Measurements from ENCODE around the gene FMOD.

DNA sequence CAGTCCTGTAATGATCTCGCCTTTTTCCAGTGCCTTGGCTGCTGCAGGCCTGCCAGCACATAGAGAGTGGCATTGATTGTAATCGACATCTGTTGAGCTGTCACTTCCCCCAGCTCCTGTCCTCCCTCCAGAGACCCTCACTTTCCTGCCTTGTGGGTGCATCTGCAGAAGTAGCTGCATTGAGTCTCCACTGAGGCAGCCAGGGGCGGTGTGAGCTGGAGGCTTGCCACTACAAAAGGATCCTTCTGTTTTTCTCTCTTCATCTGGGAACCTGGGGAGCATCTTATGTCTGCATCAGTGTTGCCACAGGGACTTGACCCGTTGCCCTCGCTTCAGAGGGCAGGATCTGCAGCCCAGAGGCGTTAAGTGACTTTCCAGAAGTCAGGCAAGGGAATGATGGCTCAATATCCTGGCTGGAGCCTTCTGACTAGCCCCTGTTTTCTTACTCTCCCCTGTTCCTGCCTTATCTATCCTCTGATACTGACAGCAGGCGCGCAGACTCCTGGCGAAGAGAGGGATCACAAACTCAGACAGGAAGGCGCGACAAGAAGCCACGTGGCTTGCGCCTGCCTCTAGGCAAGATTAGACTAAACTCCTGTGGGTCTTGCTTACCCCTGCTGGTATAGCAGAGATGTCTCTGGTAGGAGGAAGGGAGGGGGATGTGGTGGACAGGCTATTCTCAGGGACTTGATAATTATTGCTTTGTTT, 13.3 kb upstream of the FMOD start:
- TF ChIP-seq, protein P1, sequence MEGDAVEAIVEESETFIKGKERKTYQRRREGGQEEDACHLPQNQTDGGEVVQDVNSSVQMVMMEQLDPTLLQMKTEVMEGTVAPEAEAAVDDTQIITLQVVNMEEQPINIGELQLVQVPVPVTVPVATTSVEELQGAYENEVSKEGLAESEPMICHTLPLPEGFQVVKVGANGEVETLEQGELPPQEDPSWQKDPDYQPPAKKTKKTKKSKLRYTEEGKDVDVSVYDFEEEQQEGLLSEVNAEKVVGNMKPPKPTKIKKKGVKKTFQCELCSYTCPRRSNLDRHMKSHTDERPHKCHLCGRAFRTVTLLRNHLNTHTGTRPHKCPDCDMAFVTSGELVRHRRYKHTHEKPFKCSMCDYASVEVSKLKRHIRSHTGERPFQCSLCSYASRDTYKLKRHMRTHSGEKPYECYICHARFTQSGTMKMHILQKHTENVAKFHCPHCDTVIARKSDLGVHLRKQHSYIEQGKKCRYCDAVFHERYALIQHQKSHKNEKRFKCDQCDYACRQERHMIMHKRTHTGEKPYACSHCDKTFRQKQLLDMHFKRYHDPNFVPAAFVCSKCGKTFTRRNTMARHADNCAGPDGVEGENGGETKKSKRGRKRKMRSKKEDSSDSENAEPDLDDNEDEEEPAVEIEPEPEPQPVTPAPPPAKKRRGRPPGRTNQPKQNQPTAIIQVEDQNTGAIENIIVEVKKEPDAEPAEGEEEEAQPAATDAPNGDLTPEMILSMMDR (IDR thresholded peaks at IDR 0.05): no peak
- TF ChIP-seq POLR2A (IDR thresholded peaks at IDR 0.05) (no peak), EP300 (IDR thresholded peaks at IDR 0.05) (no peak), POLR2AphosphoS5 (IDR thresholded peaks at IDR 0.05) (no peak)
